Hepatocyte (in vitro differentiated cells): ENCODE measurements around the gene TMEM25. TPM values are rescaled to one million over a fixed set of nuclear protein-coding genes. Genes with fewer than 3 reads are reported as not detected.
A peak's percentile ranks its signal among the peaks of the same experiment; 100 is the strongest.
"Not testable (repeated sequence)": the region's sequence is repeated elsewhere in the genome, so short reads cannot be mapped to it uniquely, and the experiment has no call there.

ENCODE experiments used
- DNase-seq: peaks from one replicate; pipeline ENCODE4 v3.0.0-alpha.2; 2016; ENCODE audit warnings: low spot score
- H2AFZ ChIP-seq: fragments of 200-600 bp; sonication (generic); 2 replicates; pipeline ENCODE4 v1.6.0; 2016; ENCODE audit warnings: antibody characterized with exemption, mild to moderate bottlenecking
- H3K27ac ChIP-seq: fragments of 200-600 bp; sonication (generic); 2 replicates; pipeline ENCODE4 v1.5.1; 2016; ENCODE audit warnings: mild to moderate bottlenecking
- H3K27me3 ChIP-seq: fragments of 200-600 bp; sonication (generic); 2 replicates; pipeline ENCODE4 v1.6.1; 2016
- H3K36me3 ChIP-seq: fragments of 200-600 bp; sonication (generic); replicated peaks from 2 replicates; pipeline ENCODE4 v1.5.1; 2016; ENCODE audit warnings: low read depth; ENCODE audit not compliant: insufficient read depth
- H3K4me1 ChIP-seq: fragments of 200-600 bp; sonication (generic); 2 replicates; pipeline ENCODE4 v1.5.1; 2016; ENCODE audit warnings: mild to moderate bottlenecking, moderate library complexity; ENCODE audit not compliant: insufficient read depth
- H3K4me2 ChIP-seq: fragments of 200-600 bp; sonication (generic); 2 replicates; pipeline ENCODE4 v1.6.0; 2016
- H3K4me3 ChIP-seq: fragments of 200-600 bp; sonication (generic); 2 replicates; pipeline ENCODE4 v1.5.1; 2016; ENCODE audit warnings: mild to moderate bottlenecking
- H3K79me2 ChIP-seq: fragments of 200-600 bp; sonication (generic); 2 replicates; pipeline ENCODE4 v1.6.0; 2017; ENCODE audit warnings: mild to moderate bottlenecking
- H3K9me2 ChIP-seq: fragments of 200-600 bp; sonication (generic); replicated peaks from 2 replicates; pipeline ENCODE4 v1.6.0; 2017; ENCODE audit warnings: mild to moderate bottlenecking; ENCODE audit not compliant: insufficient read depth
- H3K9me3 ChIP-seq: fragments of 200-600 bp; sonication (generic); 2 replicates; pipeline ENCODE4 v1.5.1; 2016; ENCODE audit warnings: low read depth, mild to moderate bottlenecking
- H4K20me1 ChIP-seq: fragments of 200-600 bp; sonication (generic); 2 replicates; pipeline ENCODE4 v1.6.0; 2016; ENCODE audit warnings: mild to moderate bottlenecking; ENCODE audit not compliant: insufficient read depth, poor library complexity, severe bottlenecking
- CTCF ChIP-seq: fragments of 200-600 bp; sonication (generic); IDR thresholded peaks from 2 replicates; pipeline ENCODE4 v1.5.1; 2016; ENCODE audit warnings: antibody characterized with exemption, mild to moderate bottlenecking; ENCODE audit not compliant: poor library complexity
- EZH2 ChIP-seq: fragments of 200-600 bp; sonication (generic); IDR thresholded peaks from 2 replicates; pipeline ENCODE4 v1.6.1; 2016; ENCODE audit warnings: antibody characterized with exemption, mild to moderate bottlenecking, borderline replicate concordance
- EZH2phosphoT487 ChIP-seq: fragments of 200-600 bp; sonication (generic); IDR thresholded peaks from one replicate; pipeline ENCODE4 v1.6.1; 2018; ENCODE audit warnings: antibody characterized with exemption, mild to moderate bottlenecking, low read depth, moderate library complexity; ENCODE audit not compliant: unreplicated experiment, severe bottlenecking
- WGBS: methylation state at CpG from one replicate; pipeline ENCODE4 v1.1.6; 2016; ENCODE audit warnings: low lambda C conversion rate; ENCODE audit errors: missing lambda C conversion rate; 5-methylcytosine and 5-hydroxymethylcytosine counted together
- polyA plus RNA-seq: library from polyadenylated mRNA; unstranded; fragments of >200 nt; fragmentation: Nextera tagmentation; extraction: Ambion mirVana; gene quantifications from 2 replicates; pipeline ENCODE4 v1.2.1, GENCODE V29; 2016
- total RNA-seq: library from RNA; depleted of rRNA; stranded (reverse); fragments of >200 nt; gene quantifications from 2 replicates; pipeline ENCODE4 v1.2.3, GENCODE V29; 2014

The TMEM25 gene
- total and polyA plus RNA-seq, 2 experiments from 2014 or later: 32.3 to 42.9 TPM

DNA sequence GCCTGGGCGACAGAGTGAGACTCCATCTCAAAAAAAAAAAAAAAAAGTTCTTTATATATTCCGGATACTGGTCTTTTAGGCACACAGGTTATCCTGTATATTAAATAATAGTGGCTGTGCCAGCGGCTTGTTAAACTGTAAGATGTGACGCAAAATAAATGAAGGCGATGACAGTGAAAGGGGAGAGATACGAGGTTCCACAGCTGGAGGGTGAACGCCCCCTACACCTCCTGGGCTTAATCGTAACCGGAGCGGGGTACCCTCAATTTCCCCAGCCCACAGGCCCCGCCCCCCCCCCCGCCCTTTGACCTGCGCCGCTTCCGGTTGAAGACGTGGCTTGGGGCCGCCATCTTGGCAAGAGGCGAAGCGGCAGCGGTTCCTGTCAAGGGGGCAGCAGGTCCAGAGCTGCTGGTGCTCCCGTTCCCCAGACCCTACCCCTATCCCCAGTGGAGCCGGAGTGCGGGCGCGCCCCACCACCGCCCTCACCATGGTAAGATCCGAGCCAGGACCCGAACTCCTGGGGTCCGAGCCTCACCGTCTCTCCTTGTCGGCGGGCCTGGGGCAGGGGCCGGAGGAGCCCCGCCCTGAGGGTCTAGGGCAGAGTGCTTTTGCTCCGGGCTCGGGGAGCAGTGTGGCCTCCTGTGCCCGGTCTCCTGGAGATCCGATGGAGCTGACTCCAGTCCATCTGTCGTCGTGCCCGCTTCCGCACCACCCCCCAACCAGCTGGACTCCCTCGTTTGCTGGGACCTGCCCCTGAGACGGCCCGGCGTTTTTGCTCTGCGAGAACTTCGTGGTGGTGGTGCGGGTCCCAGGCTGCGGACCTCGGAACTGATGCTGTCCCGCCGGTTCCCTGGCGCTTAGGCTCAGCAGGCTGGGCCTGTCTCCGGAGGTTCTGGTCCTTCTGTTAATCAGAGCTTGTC is 41.3 kb downstream of the TMEM25 start, which contains the start of gene ARCN1:
TSS of gene ARCN1 (plus strand) at position 349 of the 920 bp plus-strand sequence. CDS start at position 488, 139 bp downstream.
- Histone ChIP-seq H3K9me3 (no peaks in the 10 kb centered on the region), H3K4me1 (peaks cover 13% of the 10 kb centered on the region), H3K79me2 (peaks cover 64% of the 10 kb centered on the region), H2AFZ (peak within 1 kb of the TSS; percentile 61), H3K27me3 (no peaks in the 10 kb centered on the region), H3K36me3 (no peaks in the 10 kb centered on the region), H3K27ac (peak within 1 kb of the TSS; percentile 100), H4K20me1 (peaks cover 41% of the 10 kb centered on the region), H3K9me2 (no peaks in the 10 kb centered on the region), H3K4me3 (peak within 1 kb of the TSS; percentile 99), H3K4me2 (peak within 1 kb of the TSS; percentile 86)
- peak; percentile 90 for DNase-seq
- TF ChIP-seq EZH2phosphoT487: no peak
- under 1% methylated on average over 54 of the region's 55 CpGs for WGBS

DNA sequence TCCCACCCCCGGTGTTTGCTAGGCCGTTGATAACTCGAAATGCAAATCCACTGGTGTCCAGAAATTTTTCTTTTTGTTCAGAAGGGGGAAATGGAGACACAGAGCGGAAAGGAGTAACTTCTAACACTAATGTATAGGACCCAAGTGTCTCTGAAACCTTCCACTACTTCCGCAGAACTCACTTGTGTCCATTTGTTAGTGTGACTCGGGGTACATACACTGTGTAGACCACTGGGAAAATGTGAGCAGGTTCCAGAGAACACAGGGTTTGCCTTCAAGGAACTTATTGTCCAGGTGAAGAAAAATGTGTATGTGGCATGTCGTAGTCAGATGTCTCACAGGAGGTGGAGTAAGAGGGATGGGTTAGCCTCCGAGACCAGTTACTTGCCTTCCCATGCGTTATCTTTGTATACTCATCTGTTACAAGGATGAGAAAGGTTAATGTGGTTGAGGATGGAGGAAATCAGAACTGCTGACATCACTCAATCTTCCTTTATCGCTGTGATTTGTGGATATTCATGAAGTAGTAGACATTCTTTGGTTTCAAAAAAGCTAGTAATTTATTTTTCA is 42.1 kb downstream of the TMEM25 start:
- Histone ChIP-seq H3K36me3 (no peaks in the 10 kb centered on the region), H4K20me1 (peaks cover 49% of the 10 kb centered on the region), H3K4me2 (peak overlapping the region; percentile 86), H3K27ac (peak overlapping the region; percentile 100), H2AFZ (peak overlapping the region; percentile 61), H3K4me3 (peak overlapping the region; percentile 99), H3K79me2 (peaks cover 71% of the 10 kb centered on the region), H3K9me3 (no peaks in the 10 kb centered on the region), H3K9me2 (no peaks in the 10 kb centered on the region), H3K4me1 (peaks cover 13% of the 10 kb centered on the region), H3K27me3 (no peaks in the 10 kb centered on the region)
- peak; percentile 56 for DNase-seq
- WGBS: 5% methylated on average over 10 of the region's 10 CpGs
- no peak for TF ChIP-seq CTCF
- TF ChIP-seq EZH2: no peak
- TF ChIP-seq EZH2phosphoT487: no peak

DNA sequence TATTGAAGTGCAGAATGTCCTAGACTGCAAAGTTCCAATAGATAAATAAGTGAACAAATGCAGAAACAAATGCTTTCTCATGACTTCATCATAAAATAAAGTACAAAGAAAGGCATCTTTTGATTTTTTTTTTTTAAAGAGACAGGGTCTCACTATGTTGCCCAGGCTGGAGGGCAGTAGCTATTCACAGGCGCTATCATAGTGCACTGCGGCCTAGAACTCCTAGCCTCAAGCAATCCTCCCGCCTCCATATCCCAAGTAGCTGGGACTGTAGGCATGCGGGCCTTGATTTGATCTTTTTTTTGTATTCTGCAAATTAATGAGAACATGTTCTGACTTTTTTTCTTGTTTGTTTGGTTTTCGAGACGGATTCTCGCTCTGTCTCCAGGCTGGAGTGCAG is 43.6 kb downstream of the TMEM25 start:
- Histone ChIP-seq H3K4me1 (peaks cover 13% of the 10 kb centered on the region), H3K4me3 (peak overlapping the region; percentile 6), H3K79me2 (peaks cover 87% of the 10 kb centered on the region), H3K27me3 (no peaks in the 10 kb centered on the region), H3K9me2 (no peaks in the 10 kb centered on the region), H3K4me2 (peak overlapping the region; percentile 86), H3K36me3 (no peaks in the 10 kb centered on the region), H3K27ac (no peak overlapping the region), H2AFZ (no peak overlapping the region), H3K9me3 (no peaks in the 10 kb centered on the region), H4K20me1 (peaks cover 64% of the 10 kb centered on the region)
- WGBS: 90% methylated on average over 7 of the region's 7 CpGs
- no peak for DNase-seq
- TF ChIP-seq EZH2: no peak
- TF ChIP-seq EZH2phosphoT487: no peak
- TF ChIP-seq CTCF: no peak

GRCh38 chr11:118577995-118578394 is 47.0 kb downstream of the TMEM25 start:
- H3K4me3 ChIP-seq, H3K9me2 ChIP-seq, H3K27ac ChIP-seq, H2AFZ ChIP-seq, H3K27me3 ChIP-seq, H3K4me1 ChIP-seq, H3K9me3 ChIP-seq, DNase-seq, H3K36me3 ChIP-seq: not testable (repeated sequence)
- peaks cover 100% of the 10 kb centered on the region for H3K79me2 ChIP-seq
- H4K20me1 ChIP-seq: peaks cover 98% of the 10 kb centered on the region
- peak overlapping the region; percentile 86 for H3K4me2 ChIP-seq
